ENCODE results near the gene FGFR3. TPM values are rescaled to one million over a fixed set of nuclear protein-coding genes. Genes with fewer than 3 reads are reported as not detected.

The FGFR3 gene
- total RNA-seq, 3 donors from 2014 or later = 0.08 to 0.30 (median 0.29) TPM

DNA sequence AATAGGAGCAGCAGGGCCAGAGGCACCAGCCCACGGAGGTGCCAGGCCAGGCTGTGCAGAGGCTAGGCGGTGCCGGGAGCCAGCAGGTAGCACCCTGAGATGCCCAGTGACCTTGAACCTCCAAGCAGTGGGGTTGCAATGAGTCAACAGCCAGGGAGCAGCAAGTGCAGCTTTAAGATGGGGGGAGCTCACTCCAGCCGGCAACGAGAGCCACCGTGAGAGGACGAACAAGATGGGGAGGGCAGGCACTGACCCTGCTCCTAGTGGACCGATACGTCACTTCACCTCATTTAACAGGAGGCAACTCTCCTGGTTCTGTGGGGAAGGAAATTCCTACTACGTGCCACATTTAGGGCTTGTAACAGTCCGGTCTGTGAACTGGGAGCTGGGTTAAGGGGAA, 58.1 kb downstream of the FGFR3 start:
- ATAC-seq (no peak), DNase-seq (no peak)
- Mint-ChIP-seq H3K27me3 (ENCODE audit: low read depth) (no peaks in the 10 kb centered on the region), H3K36me3 (ENCODE audit: insufficient read depth) (peaks cover 6% of the 10 kb centered on the region), H3K4me1 (ENCODE audit: low read depth) (peaks cover 38% of the 10 kb centered on the region), H3K9me3 (no peaks in the 10 kb centered on the region), H3K4me3 (no peak overlapping the region)

DNA sequence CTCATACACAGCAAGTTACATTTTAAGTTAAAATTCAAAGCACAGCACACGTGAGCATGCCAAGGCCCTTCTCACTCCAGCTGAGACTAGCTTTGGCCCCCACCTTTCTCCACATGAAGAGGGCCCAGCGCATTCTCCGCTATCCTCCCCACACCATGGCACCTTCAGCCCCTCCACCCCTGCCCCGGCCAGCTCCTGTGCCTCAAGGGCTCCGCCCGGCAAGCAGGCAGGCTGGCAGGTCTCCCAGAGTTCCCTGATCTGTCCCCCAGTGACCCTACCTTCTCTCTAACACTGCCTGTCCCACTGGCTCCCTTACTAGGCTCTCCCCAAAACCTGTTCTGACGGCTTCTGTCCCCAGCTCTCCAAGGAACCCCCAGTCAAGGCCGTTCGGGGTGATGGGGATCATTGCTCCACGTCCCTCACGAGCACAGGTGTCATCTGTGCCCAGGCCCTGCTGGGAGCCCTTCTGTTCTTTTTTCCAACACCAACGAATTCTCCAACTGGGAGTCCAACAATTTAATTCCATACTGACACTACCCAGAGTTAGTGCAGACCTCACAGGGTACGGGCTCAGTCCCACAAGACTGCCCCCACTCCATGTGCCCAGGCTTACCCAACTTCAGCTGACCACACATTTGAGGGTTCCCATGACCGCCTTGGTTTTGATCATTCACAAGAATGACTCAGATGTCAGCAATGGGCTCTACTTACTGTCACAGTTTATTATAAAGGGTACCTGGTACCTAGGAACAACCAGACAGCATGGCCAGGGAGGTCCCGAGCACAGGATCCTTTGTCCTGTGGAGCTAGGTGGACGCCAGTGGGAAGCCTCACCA, 58.7 kb downstream of the FGFR3 start:
- H3K36me3 Mint-ChIP-seq (ENCODE audit: insufficient read depth) = peaks cover 2% of the 10 kb centered on the region
- H3K4me1 Mint-ChIP-seq (ENCODE audit: low read depth) = peaks cover 38% of the 10 kb centered on the region
- no peak overlapping the region for H3K4me3 Mint-ChIP-seq
- ATAC-seq (no peak), DNase-seq (no peak)
- no peaks in the 10 kb centered on the region for H3K9me3 Mint-ChIP-seq
- no peaks in the 10 kb centered on the region for H3K27me3 Mint-ChIP-seq (ENCODE audit: low read depth)

DNA sequence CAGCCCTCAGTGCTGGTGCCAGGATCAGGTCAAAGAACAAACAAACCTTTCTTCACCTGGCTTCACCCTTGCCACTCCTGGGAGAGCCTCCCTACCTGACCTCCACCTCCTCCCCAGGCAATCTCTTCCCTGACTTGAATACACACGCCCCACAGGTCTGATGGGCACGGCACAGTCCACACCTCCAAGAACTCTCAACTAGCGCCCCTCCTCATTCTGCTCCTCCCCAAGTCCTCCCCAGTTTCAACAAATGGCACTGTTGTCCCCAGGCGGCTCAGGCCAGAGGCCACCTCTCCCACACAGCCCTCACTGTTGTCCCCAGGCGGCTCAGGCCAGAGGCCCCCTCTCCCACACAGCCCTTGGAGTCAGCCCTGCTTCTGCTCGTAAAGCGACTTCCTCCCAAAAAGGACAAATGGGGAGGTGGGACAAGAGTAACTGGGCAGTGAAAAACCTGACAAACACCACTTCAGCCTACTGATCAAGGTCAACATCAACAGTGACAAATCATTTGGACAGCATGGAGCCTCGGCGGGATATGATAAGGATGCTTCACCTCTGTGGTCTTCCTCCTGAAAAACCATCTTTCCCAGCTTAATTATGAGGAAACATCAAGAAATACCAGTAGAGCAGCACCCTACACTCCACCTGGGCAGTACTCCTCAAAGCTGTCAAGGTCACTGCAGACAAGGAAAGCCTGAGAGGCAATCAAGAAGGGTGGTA, 60.0 kb downstream of the FGFR3 start:
- H3K27me3 Mint-ChIP-seq (ENCODE audit: low read depth) = no peaks in the 10 kb centered on the region
- no peak for DNase-seq
- no peak for ATAC-seq
- H3K4me3 Mint-ChIP-seq = peak overlapping the region; percentile 16
- no peaks in the 10 kb centered on the region for H3K9me3 Mint-ChIP-seq
- peaks cover 46% of the 10 kb centered on the region for H3K4me1 Mint-ChIP-seq (ENCODE audit: low read depth)
- no peaks in the 10 kb centered on the region for H3K36me3 Mint-ChIP-seq (ENCODE audit: insufficient read depth)

DNA sequence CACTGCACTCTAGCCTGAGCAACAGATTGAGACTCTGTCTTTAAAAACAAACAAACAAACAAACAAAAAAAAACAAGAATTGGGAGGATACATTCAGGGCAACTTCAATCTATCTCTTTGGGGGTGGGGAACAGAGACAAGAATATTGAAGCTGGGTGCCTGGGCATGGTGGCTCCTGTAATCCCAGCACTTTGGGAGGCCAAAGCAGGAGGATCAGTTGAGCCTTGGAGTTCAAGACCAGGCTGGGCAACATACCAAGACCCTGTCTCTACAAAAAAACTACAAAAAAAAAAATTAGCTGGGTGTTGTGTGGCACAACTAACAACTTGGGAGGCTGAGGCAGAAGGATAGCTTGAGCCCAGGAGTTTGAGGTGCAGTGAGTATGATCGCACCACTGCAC, 61.7 kb downstream of the FGFR3 start:
- DNase-seq = no peak
- no peaks in the 10 kb centered on the region for H3K27me3 Mint-ChIP-seq (ENCODE audit: low read depth)
- peak overlapping the region; percentile 85 for H3K4me3 Mint-ChIP-seq
- no peaks in the 10 kb centered on the region for H3K9me3 Mint-ChIP-seq
- H3K4me1 Mint-ChIP-seq (ENCODE audit: low read depth) = peaks cover 46% of the 10 kb centered on the region
- ATAC-seq = no peak
- no peaks in the 10 kb centered on the region for H3K36me3 Mint-ChIP-seq (ENCODE audit: insufficient read depth)

DNA sequence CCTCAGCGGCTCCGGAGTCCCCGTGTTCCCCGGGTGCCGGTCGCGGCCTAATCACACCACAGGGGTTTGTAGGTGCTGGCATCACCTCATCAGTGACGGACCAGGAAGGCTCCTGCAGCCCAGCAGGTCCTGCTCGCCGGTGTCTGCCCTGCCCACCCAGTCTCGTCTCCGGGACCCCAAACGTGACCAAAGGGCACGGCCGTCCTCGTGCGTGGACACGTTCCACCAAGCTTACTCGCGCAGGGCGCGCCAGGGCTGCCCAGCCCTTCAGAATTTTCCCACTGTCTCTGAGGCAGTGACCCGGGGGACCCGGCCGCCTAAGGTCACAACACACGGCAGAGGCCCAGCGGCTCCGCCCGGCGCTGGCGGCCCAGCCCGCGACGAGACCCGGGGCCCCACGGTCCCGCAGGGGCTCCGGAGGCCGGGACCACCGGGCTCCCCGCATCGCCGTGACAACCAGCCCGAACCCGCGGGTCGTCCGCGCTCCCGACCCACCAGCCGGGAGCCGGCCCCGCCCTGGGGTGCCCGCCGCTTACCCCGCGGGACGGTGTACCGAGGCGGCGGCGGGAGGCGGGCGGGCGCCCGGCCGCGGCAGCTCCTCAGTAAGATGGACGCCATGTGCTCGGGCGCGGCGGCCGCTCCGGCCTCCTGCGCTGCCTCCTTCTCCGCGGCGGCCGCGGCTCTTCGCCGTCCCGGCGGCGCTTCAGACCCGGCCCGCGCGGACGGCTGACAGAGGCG, 62.4 kb downstream of the FGFR3 start:
- DNase-seq (no peak), ATAC-seq (peak; percentile 24 to 34)
- peaks cover 43% of the 10 kb centered on the region for H3K4me1 Mint-ChIP-seq (ENCODE audit: low read depth)
- no peaks in the 10 kb centered on the region for H3K27me3 Mint-ChIP-seq (ENCODE audit: low read depth)
- peak overlapping the region; percentile 85 for H3K4me3 Mint-ChIP-seq
- no peaks in the 10 kb centered on the region for H3K36me3 Mint-ChIP-seq (ENCODE audit: insufficient read depth)
- H3K9me3 Mint-ChIP-seq = no peaks in the 10 kb centered on the region

DNA sequence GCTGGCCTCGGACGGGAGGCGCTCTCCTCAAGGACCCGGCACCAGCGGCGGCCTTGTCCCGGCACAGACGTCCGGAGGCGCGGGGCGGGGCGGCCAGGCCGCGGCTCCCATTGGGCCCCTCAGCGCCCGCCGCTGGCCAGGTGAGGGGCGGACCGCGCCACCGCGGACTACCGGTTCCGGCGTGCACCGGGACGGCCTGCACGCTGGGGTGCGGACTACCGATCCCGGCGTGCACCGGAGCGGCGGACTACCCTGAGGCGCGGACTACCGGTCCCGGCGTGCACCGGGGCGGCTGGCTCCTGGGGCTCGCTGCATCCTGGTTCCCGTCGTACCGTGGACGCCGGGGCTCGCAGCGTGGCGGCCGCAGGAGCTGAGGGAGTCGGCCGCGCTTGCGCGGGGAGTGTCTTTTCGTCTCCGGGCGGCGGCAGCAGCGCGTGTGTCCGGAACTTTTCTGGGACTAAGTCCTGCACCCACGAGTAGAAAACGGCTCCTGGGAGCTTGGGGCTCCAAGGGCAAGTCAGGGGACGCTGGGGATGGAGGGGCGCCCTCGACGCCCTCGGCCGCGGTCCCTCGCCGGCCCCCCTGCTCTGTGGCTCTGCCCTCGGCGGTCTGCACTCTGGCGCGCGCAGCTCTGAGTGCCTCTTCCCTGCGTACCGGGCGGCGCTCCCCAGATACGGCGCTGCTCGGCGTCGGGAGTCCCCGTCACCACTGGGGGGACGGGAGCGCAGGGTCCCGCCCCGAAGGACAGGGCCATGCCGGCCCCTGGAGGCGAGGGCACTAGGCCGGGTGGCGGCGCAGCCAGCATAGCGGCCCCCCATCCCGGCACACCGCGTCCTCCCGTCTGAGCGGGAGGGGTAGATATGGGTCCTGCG, 63.2 kb downstream of the FGFR3 start, which contains the start of gene LETM1:
Gene LETM1, minus strand, starts transcription at position 86 of the 872 bp plus-strand sequence. CDS start 206 bp downstream, outside the sequence.
- H3K9me3 Mint-ChIP-seq = no peaks in the 10 kb centered on the region
- H3K27me3 Mint-ChIP-seq (ENCODE audit: low read depth) = no peaks in the 10 kb centered on the region
- peak within 1 kb of the TSS; percentile 85 for H3K4me3 Mint-ChIP-seq
- H3K36me3 Mint-ChIP-seq (ENCODE audit: insufficient read depth) = no peaks in the 10 kb centered on the region
- peak; percentile 97 for ATAC-seq
- peaks cover 37% of the 10 kb centered on the region for H3K4me1 Mint-ChIP-seq (ENCODE audit: low read depth)
- peak; percentile 91 for DNase-seq

DNA sequence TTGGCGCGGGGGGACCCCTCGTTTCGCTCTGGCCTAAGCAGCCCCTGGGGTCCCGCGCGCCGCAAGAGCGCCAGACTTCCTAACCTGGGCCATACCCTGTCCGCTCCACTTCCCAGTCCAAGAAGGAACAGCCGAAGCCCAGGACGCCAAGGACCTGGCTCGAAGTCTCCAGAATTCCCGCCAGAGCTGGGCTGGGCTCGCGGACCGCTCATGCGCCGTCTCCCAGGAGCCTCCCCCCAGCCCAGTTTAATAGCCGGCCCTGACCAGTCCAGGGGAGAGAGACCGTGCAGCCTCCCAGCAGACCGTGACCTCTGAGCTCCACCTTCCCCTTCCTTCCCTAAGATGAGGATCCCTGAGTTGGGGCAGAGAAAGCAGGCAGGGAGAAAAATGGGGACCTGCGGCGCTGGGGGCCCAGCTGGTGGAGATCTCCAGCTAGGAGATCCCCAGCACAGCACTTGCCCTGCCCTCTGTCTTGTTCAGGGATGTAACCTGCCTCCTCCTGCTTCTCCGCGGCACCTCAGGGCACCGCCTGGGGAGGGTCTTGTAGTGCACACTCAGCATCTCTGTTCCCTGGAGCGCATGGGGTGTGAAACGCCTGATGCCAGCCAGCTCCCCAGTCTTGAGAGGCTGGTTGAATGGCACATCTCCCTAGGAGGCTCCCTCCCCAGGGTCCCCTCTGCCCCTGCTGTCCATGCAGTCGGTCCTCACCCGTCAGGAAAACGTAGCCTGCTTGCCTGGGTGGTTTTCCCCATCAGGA, 64.0 kb downstream of the FGFR3 start:
- H3K36me3 Mint-ChIP-seq (ENCODE audit: insufficient read depth) = no peaks in the 10 kb centered on the region
- H3K4me1 Mint-ChIP-seq (ENCODE audit: low read depth) = peaks cover 35% of the 10 kb centered on the region
- H3K4me3 Mint-ChIP-seq = peak overlapping the region; percentile 84
- H3K27me3 Mint-ChIP-seq (ENCODE audit: low read depth) = no peaks in the 10 kb centered on the region
- no peaks in the 10 kb centered on the region for H3K9me3 Mint-ChIP-seq
- DNase-seq (no peak), ATAC-seq (no peak)

DNA sequence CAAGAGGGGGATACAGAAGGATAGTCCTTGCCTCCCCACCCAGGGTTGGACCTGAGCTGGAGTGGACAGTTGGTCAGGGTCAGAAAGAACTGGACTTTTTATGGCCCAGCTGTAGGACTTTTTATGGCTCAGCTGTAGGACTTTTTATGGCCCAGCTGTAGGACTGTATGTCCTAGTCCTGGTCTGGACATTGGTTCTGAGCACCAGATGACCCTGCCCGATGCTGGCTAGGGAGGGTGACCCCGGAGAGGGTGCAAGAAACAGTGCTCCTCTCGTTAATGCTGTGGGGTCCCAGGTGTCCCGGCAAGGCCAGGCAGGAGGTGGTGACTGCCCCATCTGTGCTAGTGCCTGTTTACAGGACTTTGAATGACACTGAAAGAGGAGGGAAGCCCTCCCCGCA, 64.8 kb downstream of the FGFR3 start:
- peaks cover 33% of the 10 kb centered on the region for H3K4me1 Mint-ChIP-seq (ENCODE audit: low read depth)
- H3K9me3 Mint-ChIP-seq = no peaks in the 10 kb centered on the region
- H3K36me3 Mint-ChIP-seq (ENCODE audit: insufficient read depth) = no peaks in the 10 kb centered on the region
- no peaks in the 10 kb centered on the region for H3K27me3 Mint-ChIP-seq (ENCODE audit: low read depth)
- no peak overlapping the region for H3K4me3 Mint-ChIP-seq
- DNase-seq (no peak), ATAC-seq (no peak)

Other genes with a start within 250 kb of the FGFR3 start
- gene FAM53A, start 109.0 kb upstream of the FGFR3 start, total RNA-seq = 1 to 10 TPM; 1.3 to 4.0 (median 1.6) TPM
- 100 to 1,000 TPM; 131 to 171 (median 147) TPM for gene SLBP, start 81.0 kb upstream of the FGFR3 start, total RNA-seq
- gene TMEM129, start 72.0 kb upstream of the FGFR3 start, total RNA-seq = 10 to 100 TPM; 17.4 to 21.8 (median 17.6) TPM
- 10 to 100 TPM; 53.1 to 75.0 (median 69.3) TPM for gene TACC3, start 71.8 kb upstream of the FGFR3 start, total RNA-seq
- 100 to 1,000 TPM; 128 to 141 (median 133) TPM for gene LETM1, start 62.9 kb downstream of the FGFR3 start, total RNA-seq
- 10 to 100 TPM; 84.0 to 97.0 (median 91.0) TPM for gene NSD2, start 78.1 kb downstream of the FGFR3 start, total RNA-seq
- 10 to 100 TPM; 58.1 to 62.5 (median 59.8) TPM for gene NELFA, start 215.7 kb downstream of the FGFR3 start, total RNA-seq